Stimulated activated CD4-positive, alpha-beta T cell treated with anti-CD3 and anti-CD28 coated beads, TNF-alpha, amount 100 ng/mL, for 24 hours (primary cell): Measurements from ENCODE around the gene STAC.

Experiments used
- DNase-seq, 3 experiments: peaks; one replicate each; pipeline ENCODE4 v3.0.0-alpha.2; 2020; ENCODE audit warnings: low read depth in 3 of 3

Gene STAC, protein sequence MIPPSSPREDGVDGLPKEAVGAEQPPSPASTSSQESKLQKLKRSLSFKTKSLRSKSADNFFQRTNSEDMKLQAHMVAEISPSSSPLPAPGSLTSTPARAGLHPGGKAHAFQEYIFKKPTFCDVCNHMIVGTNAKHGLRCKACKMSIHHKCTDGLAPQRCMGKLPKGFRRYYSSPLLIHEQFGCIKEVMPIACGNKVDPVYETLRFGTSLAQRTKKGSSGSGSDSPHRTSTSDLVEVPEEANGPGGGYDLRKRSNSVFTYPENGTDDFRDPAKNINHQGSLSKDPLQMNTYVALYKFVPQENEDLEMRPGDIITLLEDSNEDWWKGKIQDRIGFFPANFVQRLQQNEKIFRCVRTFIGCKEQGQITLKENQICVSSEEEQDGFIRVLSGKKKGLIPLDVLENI

GRCh38 chr3:36380221-36381031 is at the start of gene STAC:
STAC (plus strand) TSS chr3:36380504; CDS start chr3:36380644, 140 bp downstream.
- peak in 1 of 3 experiments; percentile 7 for DNase-seq

GRCh38 chr3:36332139-36332538 is 48.2 kb upstream of the STAC start:
- no peak for DNase-seq

GRCh38 chr3:36362216-36362615 is 18.1 kb upstream of the STAC start:
- DNase-seq = no peak

DNA sequence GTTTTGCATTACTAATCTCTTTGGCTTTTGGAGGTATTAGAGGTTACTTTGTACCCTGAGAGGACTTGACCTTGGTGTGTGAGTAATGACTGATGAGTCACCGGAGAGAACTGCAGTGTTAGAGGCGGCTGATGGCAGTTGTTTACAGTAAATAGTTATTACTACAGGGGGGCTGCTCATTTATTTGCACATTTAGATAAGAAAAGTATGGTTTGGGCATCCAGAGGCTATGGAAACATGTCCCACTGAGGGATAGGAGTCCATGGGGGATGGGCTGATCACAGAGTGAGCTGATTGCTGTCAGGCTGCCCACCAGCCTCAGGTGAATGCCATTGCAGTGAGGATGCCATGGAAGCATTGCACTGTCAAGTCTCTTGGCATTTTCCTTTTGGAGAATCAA is 17.3 kb upstream of the STAC start:
- DNase-seq = no peak

- DNase-seq = no peak
Observed at GRCh38 chr3:36364260-36364659, 16.0 kb upstream of the STAC start.

GRCh38 chr3:36365829-36366228 is 14.5 kb upstream of the STAC start:
- no peak for DNase-seq

- no peak for DNase-seq
Observed at GRCh38 chr3:36366308-36366707, 14.0 kb upstream of the STAC start.

GRCh38 chr3:36367912-36368573 is 12.3 kb upstream of the STAC start:
- no peak for DNase-seq

DNA sequence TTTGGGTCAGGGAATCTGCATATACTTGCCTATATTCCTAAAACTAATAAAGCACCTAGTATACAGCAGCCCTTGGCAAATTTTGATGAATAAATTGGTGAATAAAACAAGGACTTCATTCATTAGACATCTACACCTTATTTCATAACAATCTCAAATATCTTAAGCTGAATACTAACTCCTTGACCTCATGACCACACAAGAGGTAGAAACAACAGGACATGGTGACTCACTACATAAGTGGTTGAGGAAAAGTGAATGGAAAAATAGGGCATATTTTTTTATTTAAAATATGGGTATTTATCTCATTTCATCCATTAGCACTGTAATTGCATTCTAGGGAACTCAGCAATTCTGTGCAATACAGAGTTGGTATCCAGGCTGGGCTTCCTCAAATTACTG is 7.8 kb upstream of the STAC start:
- no peak for DNase-seq

- DNase-seq = no peak
Observed at GRCh38 chr3:36373084-36373483, 7.2 kb upstream of the STAC start.

DNA sequence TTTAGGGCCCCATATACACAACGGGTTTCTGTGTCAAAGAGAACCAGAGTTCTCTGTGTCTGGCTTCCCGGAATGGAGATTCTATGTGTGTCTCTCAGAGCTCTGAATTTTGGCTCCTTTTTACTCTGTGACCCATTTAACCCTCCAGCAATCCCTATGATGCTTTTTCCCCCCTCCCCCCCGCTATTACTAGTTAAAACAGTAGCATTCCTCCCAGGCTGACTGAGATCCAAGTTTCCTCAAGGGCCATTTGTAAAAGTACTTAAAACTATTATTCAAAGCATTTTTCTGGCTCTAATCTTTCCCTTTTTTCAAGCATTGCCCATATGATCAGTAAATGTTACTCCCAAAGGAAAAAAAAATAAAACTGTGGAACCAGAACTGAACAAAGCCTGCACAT is 6.6 kb upstream of the STAC start:
- DNase-seq = no peak

- DNase-seq = no peak
Observed at GRCh38 chr3:36379872-36380220, 458 bp upstream of the STAC start.

GRCh38 chr3:36381311-36381956 is 1.1 kb downstream of the STAC start:
- no peak for DNase-seq

- DNase-seq = no peak
Observed at GRCh38 chr3:36393563-36393962, 13.3 kb downstream of the STAC start.

DNA sequence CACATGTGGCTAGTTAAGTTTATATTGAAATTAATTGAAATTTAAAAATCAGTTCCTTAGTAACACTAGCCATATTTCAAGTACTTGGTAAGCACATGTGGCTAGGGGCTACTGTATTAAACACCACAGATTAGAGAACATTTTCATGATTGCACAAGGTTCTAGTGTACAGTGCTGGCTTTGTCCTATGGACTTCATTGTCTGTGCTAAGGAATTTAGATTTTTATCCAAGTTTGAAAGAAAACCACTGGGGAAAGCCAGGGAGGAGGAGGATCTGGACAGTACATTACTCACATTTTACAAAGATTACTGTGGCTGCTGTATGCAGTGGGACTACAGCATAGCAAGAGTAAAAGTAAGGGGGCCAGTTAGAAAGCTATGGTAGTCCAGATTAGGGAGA is 13.9 kb downstream of the STAC start:
- DNase-seq = no peak

DNA sequence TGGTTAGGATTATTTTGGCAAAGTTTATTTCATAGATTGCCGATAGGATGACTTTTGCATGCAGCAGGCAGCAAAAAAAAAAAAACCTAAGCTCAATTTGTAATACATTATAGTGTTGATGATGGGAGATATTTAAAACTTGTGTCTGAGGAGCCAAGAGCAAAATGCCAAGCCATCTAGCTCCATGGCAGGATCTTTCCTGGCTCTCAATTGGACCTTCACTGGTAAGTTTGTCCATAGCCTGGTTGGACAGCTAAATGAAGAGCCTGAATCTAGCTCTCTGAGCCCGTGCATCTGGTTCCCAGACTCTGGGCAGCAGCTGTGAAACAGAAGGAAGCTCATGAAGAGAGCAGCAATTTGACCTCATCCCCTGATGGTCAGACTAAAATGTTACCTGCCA is 17.5 kb downstream of the STAC start:
- DNase-seq = no peak

GRCh38 chr3:36399933-36400332 is 19.6 kb downstream of the STAC start:
- DNase-seq = no peak

- DNase-seq = no peak
Observed at GRCh38 chr3:36401056-36401455, 20.8 kb downstream of the STAC start.

DNA sequence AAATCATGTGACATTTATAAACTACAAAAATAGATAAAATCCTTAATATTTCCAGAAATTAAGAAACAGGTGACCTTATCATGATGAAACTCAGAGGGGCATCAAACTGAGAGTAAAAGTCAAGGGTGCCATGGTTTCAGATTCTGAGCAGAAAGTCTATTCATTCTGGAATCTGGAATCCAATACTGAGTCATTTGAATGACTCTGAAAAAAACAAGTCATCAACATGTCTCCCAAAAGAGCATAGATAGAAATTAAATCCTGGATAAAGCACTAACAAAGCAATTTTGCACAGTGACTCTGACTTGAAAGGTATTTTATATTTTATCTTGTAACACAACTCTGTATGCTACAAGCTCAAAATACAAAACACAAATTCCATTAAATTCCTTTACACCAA is 23.4 kb downstream of the STAC start:
- no peak for DNase-seq

- DNase-seq = no peak
Observed at GRCh38 chr3:36405190-36405589, 24.9 kb downstream of the STAC start.

DNA sequence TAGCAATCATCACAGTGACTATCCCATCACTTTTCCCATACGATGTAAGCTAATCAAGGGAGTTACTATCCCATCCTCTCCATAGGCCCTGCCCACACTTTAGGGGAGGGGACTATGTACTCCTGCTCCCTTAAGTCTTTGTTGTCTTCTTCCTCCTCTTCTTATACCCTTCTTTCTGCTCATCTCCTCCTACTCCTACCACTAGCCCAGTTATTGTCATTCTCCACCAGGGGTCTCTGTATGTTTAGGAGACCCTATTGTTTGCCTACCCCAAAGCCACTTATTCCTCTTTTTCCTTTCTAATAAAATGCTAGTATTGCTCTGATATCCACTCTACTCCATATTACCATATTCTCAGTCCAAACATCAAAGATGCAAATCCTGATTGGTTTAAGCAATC is 27.8 kb downstream of the STAC start:
- DNase-seq = no peak

DNA sequence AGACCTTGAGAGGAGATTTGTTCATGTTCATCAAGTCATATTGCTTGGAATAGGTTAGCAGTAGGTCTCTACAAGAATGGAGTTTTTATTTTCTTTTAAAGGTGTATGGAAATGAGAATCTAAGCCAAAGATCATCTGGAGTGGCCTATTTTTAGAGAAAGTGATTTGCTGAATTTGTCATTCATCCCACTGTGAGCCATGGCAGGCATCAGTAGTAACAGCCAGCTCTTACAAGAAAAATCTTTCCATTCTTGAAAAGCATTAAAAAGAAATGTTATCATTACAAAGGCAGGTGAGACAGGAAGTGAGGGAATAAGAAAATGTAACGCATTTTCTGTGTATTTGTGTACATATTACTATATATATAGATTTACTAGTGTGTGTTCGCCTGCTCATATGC is 29.6 kb downstream of the STAC start:
- DNase-seq = no peak
